Endothelial cell (in vitro differentiated cells): Measurements from ENCODE around the gene LRRC26. TPM values are rescaled to one million over a fixed set of nuclear protein-coding genes. Genes with fewer than 3 reads are reported as not detected.

Source experiments
- microRNA-seq: library from miRNA; unstranded; fragments of <30 nt; microRNA quantifications from one replicate; pipeline ENCODE4, GENCODE V29; 2020; ENCODE audit not compliant: unreplicated experiment
- total RNA-seq: library from RNA; stranded (reverse); fragmentation: NEBNext Ultra II Directional; extraction: Animal tissue kit (Norgen Biotek cat#: 25700); gene quantifications from one replicate; pipeline ENCODE4 v1.2.1, GENCODE V29; 2021; ENCODE audit not compliant: unreplicated experiment

The LRRC26 gene
- total RNA-seq, 1 donor from 2014 or later: not detected

Small RNAs within 50 kb of the gene (microRNA-seq; reads per million reads assigned to microRNA genes)
- not detected for gene MIR3621

Other genes with a start within 250 kb of the LRRC26 start
- gene FBXW5, start 225.3 kb downstream of the LRRC26 start, total RNA-seq: 100.0 TPM
- 1.1 TPM for gene C8G, start 224.8 kb downstream of the LRRC26 start, total RNA-seq
- gene LCN12, start 217.8 kb downstream of the LRRC26 start, total RNA-seq: 1.5 TPM
- gene PTGDS, start 192.5 kb downstream of the LRRC26 start, total RNA-seq: not detected
- gene LCNL1, start 187.1 kb downstream of the LRRC26 start, total RNA-seq: not detected
- 8.3 TPM for gene PAXX, start 177.6 kb downstream of the LRRC26 start, total RNA-seq
- gene CLIC3, start 173.5 kb downstream of the LRRC26 start, total RNA-seq: not detected
- gene ABCA2, start 141.8 kb downstream of the LRRC26 start, total RNA-seq: 2.1 TPM
- gene FUT7, start 138.0 kb downstream of the LRRC26 start, total RNA-seq: not detected
- 116 TPM for gene NPDC1, start 123.9 kb downstream of the LRRC26 start, total RNA-seq
- gene ENTPD2, start 116.0 kb downstream of the LRRC26 start, total RNA-seq: 55.6 TPM
- gene SAPCD2, start 99.5 kb downstream of the LRRC26 start, total RNA-seq: 1.0 TPM
- gene UAP1L1, start 92.5 kb downstream of the LRRC26 start, total RNA-seq: 3.2 TPM
- 70.4 TPM for gene MAN1B1, start 83.1 kb downstream of the LRRC26 start, total RNA-seq
- 6.1 TPM for gene DPP7, start 55.3 kb downstream of the LRRC26 start, total RNA-seq
- not detected for gene GRIN1, start 30.9 kb downstream of the LRRC26 start, total RNA-seq
- not detected for gene TMEM210, start 2.0 kb upstream of the LRRC26 start, total RNA-seq
- gene ANAPC2, start 18.5 kb upstream of the LRRC26 start, total RNA-seq: 76.8 TPM
- gene SSNA1, start 18.6 kb upstream of the LRRC26 start, total RNA-seq: 53.8 TPM
- 8.2 TPM for gene TPRN, start 30.7 kb upstream of the LRRC26 start, total RNA-seq
- 27.4 TPM for gene TMEM203, start 35.6 kb upstream of the LRRC26 start, total RNA-seq
- gene NDOR1, start 35.6 kb upstream of the LRRC26 start, total RNA-seq: 22.5 TPM
- gene RNF208, start 52.2 kb upstream of the LRRC26 start, total RNA-seq: 1.1 TPM
- 1.4 TPM for gene CYSRT1, start 55.1 kb upstream of the LRRC26 start, total RNA-seq
- not detected for gene RNF224, start 57.5 kb upstream of the LRRC26 start, total RNA-seq
- gene SLC34A3, start 60.9 kb upstream of the LRRC26 start, total RNA-seq: not detected
- gene TUBB4B, start 71.2 kb upstream of the LRRC26 start, total RNA-seq: 134 TPM
- gene STPG3, start 81.2 kb upstream of the LRRC26 start, total RNA-seq: not detected
- 65.6 TPM for gene NELFB, start 85.3 kb upstream of the LRRC26 start, total RNA-seq
- 37.7 TPM for gene TOR4A, start 107.7 kb upstream of the LRRC26 start, total RNA-seq
- 170 TPM for gene NRARP, start 132.2 kb upstream of the LRRC26 start, total RNA-seq